ENCODE measurements around the gene MCF2L2. TPM values are rescaled to one million over a fixed set of nuclear protein-coding genes. Genes with fewer than 3 reads are reported as not detected.
"Not testable (repeated sequence)": the region's sequence is repeated elsewhere in the genome, so short reads cannot be mapped to it uniquely, and the experiment has no call there.

MCF2L2 gene
- total RNA-seq (under 1 TPM; 0.39 to 0.79 (median 0.57) TPM), polyA plus RNA-seq (1 to 10 TPM in 1 of 3 donors, under 1 TPM in 2; 0.17 to 2.7 (median 0.38) TPM)
- long read RNA-seq, donor 1, partial matches to known transcripts: 0 of 2 reads
- long read RNA-seq, donor 1, other reads (novel, unspliced or antisense): 2 of 2 reads
- long read RNA-seq, donor 2, partial matches to known transcripts: 0 of 8 reads
- long read RNA-seq, donor 2, other reads (novel, unspliced or antisense): 8 of 8 reads

- DNase-seq: peak; percentile 47 to 66
- peak within 1 kb of the TSS; percentile 74 for H3K4me3 ChIP-seq
- no peaks in the 10 kb centered on the region for H3K36me3 ChIP-seq (ENCODE audit: insufficient read depth in 1 of 2, low read depth in 1 of 2)
- ATAC-seq: peak; percentile 71 to 81 (median 72)
- H3K9me3 ChIP-seq: no peaks in the 10 kb centered on the region
- no peak within 1 kb of the TSS for H3K27ac ChIP-seq
- no peaks in the 10 kb centered on the region for H3K4me1 ChIP-seq
- 1 to 2% (median 1%) methylated on average over 44 to 67 of the region's 68 CpGs for WGBS, 3 donors
- TF ChIP-seq CTCF (IDR thresholded peaks at IDR 0.05): no peak
- peaks cover 0 to 27% (median 8%) of the 10 kb centered on the region in 3 donors for H3K27me3 ChIP-seq (ENCODE audit: insufficient read depth in 3 of 3, low read length in 2 of 3)
- intact Hi-C loops (cut with DNase I): no loop called here
Observed at GRCh38 chr3:183428447-183429211, at the start of gene MCF2L2. Gene MCF2L2 (minus strand): TSS chr3:183428619. CDS start chr3:183427977, 642 bp downstream.

GRCh38 chr3:183477801-183478456 is 49.5 kb upstream of the MCF2L2 start:
- Histone ChIP-seq H3K27ac (no peak overlapping the region), H3K9me3 (no peaks in the 10 kb centered on the region), H3K4me1 (peaks cover 3% of the 10 kb centered on the region), H3K4me3 (no peak overlapping the region), H3K36me3 (ENCODE audit: insufficient read depth in 1 of 2, low read depth in 1 of 2) (no peaks in the 10 kb centered on the region), H3K27me3 (ENCODE audit: insufficient read depth in 3 of 3, low read length in 2 of 3) (no peaks in the 10 kb centered on the region)
- 81 to 87% (median 84%) methylated on average over 8 of the region's 8 CpGs for WGBS, 3 donors
- intact Hi-C loops (cut with DNase I): no loop called here
- DNase-seq (no peak), ATAC-seq (no peak)
- TF ChIP-seq CTCF (IDR thresholded peaks at IDR 0.05): no peak

- DNase-seq; H3K9me3 ChIP-seq; H3K27me3 ChIP-seq (ENCODE audit: insufficient read depth in 3 of 3, low read length in 2 of 3); H3K36me3 ChIP-seq (ENCODE audit: insufficient read depth in 1 of 2, low read depth in 1 of 2); intact Hi-C loops (cut with DNase I); H3K4me1 ChIP-seq; ATAC-seq; H3K4me3 ChIP-seq; H3K27ac ChIP-seq: not testable (repeated sequence)
- 97 to 100% (median 100%) methylated on average over 1 of the region's 1 CpG for WGBS, 3 donors
Observed at GRCh38 chr3:183475764-183476162, 47.3 kb upstream of the MCF2L2 start.

- no peaks in the 10 kb centered on the region for H3K9me3 ChIP-seq
- H3K4me1 ChIP-seq: peaks cover 3% of the 10 kb centered on the region
- DNase-seq (no peak), ATAC-seq (no peak)
- no peak overlapping the region for H3K27ac ChIP-seq
- 55 to 65% (median 63%) methylated on average over 3 of the region's 3 CpGs for WGBS, 3 donors
- no peak overlapping the region for H3K4me3 ChIP-seq
- H3K36me3 ChIP-seq (ENCODE audit: insufficient read depth in 1 of 2, low read depth in 1 of 2): no peaks in the 10 kb centered on the region
- H3K27me3 ChIP-seq (ENCODE audit: insufficient read depth in 3 of 3, low read length in 2 of 3): no peaks in the 10 kb centered on the region
- intact Hi-C loops (cut with DNase I): no loop called here
- no peak for TF ChIP-seq CTCF (IDR thresholded peaks at IDR 0.05)
Observed at GRCh38 chr3:183475016-183475763, 46.8 kb upstream of the MCF2L2 start.
